ENCODE data around the gene STAG1.

- TF ChIP-seq CTCF (IDR thresholded peaks at IDR 0.05) (no peak), POLR2A (IDR thresholded peaks at IDR 0.05) (no peak)
These were observed 82.0 kb downstream of the STAG1 start for GRCh38 chr3:136670166-136670565.
